ENCODE measurements around the gene RPS17.

The RPS17 gene

GRCh38 chr15:82556315-82557035, 16.2 kb upstream of the RPS17 start:
- TF ChIP-seq, protein P1, sequence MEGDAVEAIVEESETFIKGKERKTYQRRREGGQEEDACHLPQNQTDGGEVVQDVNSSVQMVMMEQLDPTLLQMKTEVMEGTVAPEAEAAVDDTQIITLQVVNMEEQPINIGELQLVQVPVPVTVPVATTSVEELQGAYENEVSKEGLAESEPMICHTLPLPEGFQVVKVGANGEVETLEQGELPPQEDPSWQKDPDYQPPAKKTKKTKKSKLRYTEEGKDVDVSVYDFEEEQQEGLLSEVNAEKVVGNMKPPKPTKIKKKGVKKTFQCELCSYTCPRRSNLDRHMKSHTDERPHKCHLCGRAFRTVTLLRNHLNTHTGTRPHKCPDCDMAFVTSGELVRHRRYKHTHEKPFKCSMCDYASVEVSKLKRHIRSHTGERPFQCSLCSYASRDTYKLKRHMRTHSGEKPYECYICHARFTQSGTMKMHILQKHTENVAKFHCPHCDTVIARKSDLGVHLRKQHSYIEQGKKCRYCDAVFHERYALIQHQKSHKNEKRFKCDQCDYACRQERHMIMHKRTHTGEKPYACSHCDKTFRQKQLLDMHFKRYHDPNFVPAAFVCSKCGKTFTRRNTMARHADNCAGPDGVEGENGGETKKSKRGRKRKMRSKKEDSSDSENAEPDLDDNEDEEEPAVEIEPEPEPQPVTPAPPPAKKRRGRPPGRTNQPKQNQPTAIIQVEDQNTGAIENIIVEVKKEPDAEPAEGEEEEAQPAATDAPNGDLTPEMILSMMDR (conservative IDR thresholded peaks at IDR 0.05; ENCODE audit: low read depth, low read length): no peak
- DNase-seq (ENCODE audit: low read depth): no peak
- no peak overlapping the region for H3K4me3 ChIP-seq (ENCODE audit: low read depth, low read length)

DNA sequence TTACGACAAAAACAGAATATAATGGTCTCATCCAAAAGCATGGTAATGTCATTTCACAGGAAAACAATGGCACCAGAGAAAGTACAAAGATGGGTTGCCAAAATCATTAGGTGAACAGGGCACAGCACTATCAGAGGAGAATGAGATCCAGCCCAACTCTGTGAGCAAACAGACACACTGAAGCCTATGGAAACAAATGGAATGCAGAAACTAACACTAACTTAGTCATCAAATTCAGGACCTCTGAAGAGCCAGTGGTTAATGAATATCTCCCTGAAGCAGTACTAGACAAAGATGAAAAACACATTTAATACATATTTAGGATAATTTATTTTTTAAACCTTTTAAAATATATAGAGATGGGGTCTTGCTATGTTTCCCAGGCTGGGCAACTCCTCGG, 14.6 kb upstream of the RPS17 start:
- TF ChIP-seq, protein P1 (conservative IDR thresholded peaks at IDR 0.05; ENCODE audit: low read depth, low read length): no peak
- DNase-seq (ENCODE audit: low read depth): no peak
- no peak overlapping the region for H3K4me3 ChIP-seq (ENCODE audit: low read depth, low read length)

DNA sequence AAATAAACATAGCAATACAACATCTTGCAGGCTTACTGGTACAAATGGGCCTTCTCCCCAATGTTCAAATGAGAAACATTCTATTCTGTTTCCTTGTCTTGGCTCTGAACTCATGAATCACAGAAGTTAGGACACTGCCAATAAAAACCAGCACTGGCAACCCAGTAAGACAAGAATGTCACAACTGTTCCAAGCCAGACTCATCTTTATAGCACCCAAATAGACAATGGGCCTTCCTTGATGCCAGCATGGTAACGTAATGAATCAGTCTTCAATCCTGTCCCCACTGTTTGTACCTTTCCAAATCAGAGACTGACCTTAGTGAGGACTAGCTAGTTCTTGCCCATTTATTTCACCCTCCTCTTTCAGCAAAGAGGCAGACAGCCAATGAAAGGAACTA, 14.1 kb upstream of the RPS17 start:
- no peak overlapping the region for H3K4me3 ChIP-seq (ENCODE audit: low read depth, low read length)
- no peak for DNase-seq (ENCODE audit: low read depth)
- TF ChIP-seq, protein P1 (conservative IDR thresholded peaks at IDR 0.05; ENCODE audit: low read depth, low read length): no peak

GRCh38 chr15:82553846-82554245, 13.6 kb upstream of the RPS17 start:
- DNase-seq (ENCODE audit: low read depth): no peak
- no peak overlapping the region for H3K4me3 ChIP-seq (ENCODE audit: low read depth, low read length)
- TF ChIP-seq, protein P1 (conservative IDR thresholded peaks at IDR 0.05; ENCODE audit: low read depth, low read length): no peak

GRCh38 chr15:82552861-82553260, 12.6 kb upstream of the RPS17 start:
- TF ChIP-seq, protein P1 (conservative IDR thresholded peaks at IDR 0.05; ENCODE audit: low read depth, low read length): no peak
- no peak for DNase-seq (ENCODE audit: low read depth)

DNA sequence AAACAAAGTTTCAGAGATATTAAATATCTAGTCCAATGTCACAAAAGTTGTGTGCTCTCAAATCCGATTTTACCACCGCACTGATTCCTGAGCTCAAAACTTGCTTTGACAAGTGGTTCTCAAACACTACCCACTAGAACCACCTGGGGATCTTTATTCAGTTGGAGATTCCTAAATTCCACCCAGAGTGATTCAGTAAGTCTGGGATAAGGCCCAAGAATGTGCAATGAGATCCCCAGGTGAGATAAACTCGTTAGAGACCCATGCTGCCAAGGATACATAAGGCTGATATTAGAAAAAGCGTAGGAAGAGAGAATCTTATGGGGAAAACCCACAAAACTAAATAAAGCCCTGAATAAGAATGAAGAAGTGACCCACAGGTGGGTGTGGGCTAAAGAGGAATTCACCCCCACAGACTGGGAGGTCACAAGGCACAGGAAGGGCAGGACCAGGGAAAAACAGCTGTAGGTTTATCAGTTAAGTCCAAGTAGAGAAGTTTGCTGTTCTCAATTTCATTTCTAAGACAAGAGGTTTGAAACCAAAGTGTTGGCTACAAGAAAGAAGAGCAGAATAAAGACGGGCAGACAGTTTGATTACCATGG, 11.5 kb upstream of the RPS17 start:
- TF ChIP-seq, protein P1 (conservative IDR thresholded peaks at IDR 0.05; ENCODE audit: low read depth, low read length): no peak
- no peak for DNase-seq (ENCODE audit: low read depth)
- no peak overlapping the region for H3K4me3 ChIP-seq (ENCODE audit: low read depth, low read length)

More at GRCh38 chr15:82552861-82553260, 12.6 kb upstream of the RPS17 start:
- H3K4me3 ChIP-seq (ENCODE audit: low read depth, low read length): no peak overlapping the region

Measured in choroid plexus epithelial cell (primary cell).